Fibroblast of lung (primary cell): ENCODE data around the gene ZNF433. TPM values are rescaled to one million over a fixed set of nuclear protein-coding genes. Genes with fewer than 3 reads are reported as not detected.
A peak's percentile ranks its signal among the peaks of the same experiment; 100 is the strongest.

Source experiments
- DNase-seq, 2 donors: peaks; one replicate each; pipeline versions ENCODE4 v3.0.0 to v3.0.0-alpha.2; 2010; ENCODE audit warnings: low read depth in 2 of 2
- H2AFZ ChIP-seq: 2 replicates; pipeline ENCODE4 v1.5.1; 2012; ENCODE audit warnings: low read length, control low read depth, inconsistent platforms
- H3K27ac ChIP-seq: 2 replicates; pipeline ENCODE4 v1.5.1; 2011; ENCODE audit warnings: low read length, control low read depth; ENCODE audit not compliant: insufficient read depth
- H3K27me3 ChIP-seq: 2 replicates; pipeline ENCODE4 v1.5.1; 2011; ENCODE audit warnings: mild to moderate bottlenecking, low read length; ENCODE audit not compliant: control insufficient read depth, insufficient read depth
- H3K36me3 ChIP-seq: 2 replicates; pipeline ENCODE4 v1.5.1; 2011; ENCODE audit warnings: low read length; ENCODE audit not compliant: control insufficient read depth, insufficient read depth
- H3K4me1 ChIP-seq: 2 replicates; pipeline ENCODE4 v1.5.1; 2011; ENCODE audit warnings: low read length; ENCODE audit not compliant: control insufficient read depth, insufficient read depth; ENCODE audit errors: extremely low read depth
- H3K4me2 ChIP-seq: 2 replicates; pipeline ENCODE4 v1.5.1; 2011; ENCODE audit warnings: low read length, control low read depth; ENCODE audit not compliant: insufficient read depth; ENCODE audit errors: extremely low read depth
- H3K4me3 ChIP-seq, 4 experiments: fragments of 200-600 bp in 1 of 4; sonication (generic) in 1 of 4; replicated peaks in 1 of 4; 2 replicates each; pipeline ENCODE4 v1.5.1; 2011 to 2016; ENCODE audit warnings: low read length in 4 of 4, low read depth in 3 of 4, mild to moderate bottlenecking in 3 of 4, control low read depth in 2 of 4, inconsistent platforms in 1 of 4, mixed read lengths in 1 of 4; ENCODE audit not compliant: insufficient read depth in 1 of 4; ENCODE audit errors: control extremely low read depth in 1 of 4
- H3K79me2 ChIP-seq: 2 replicates; pipeline ENCODE4 v1.5.1; 2012; ENCODE audit warnings: mild to moderate bottlenecking, low read length, inconsistent platforms; ENCODE audit not compliant: control insufficient read depth, insufficient read depth
- H3K9ac ChIP-seq: 2 replicates; pipeline ENCODE4 v1.5.1; 2011; ENCODE audit warnings: mild to moderate bottlenecking, low read length, control low read depth; ENCODE audit not compliant: insufficient read depth
- H3K9me3 ChIP-seq: 2 replicates; pipeline ENCODE4 v1.5.1; 2012; ENCODE audit warnings: low read depth, low read length; ENCODE audit not compliant: control insufficient read depth, insufficient read depth
- H4K20me1 ChIP-seq: 2 replicates; pipeline ENCODE4 v1.5.1; 2011; ENCODE audit warnings: low read length; ENCODE audit not compliant: control insufficient read depth, insufficient read depth; ENCODE audit errors: extremely low read depth
- CTCF ChIP-seq, 2 donors: IDR thresholded peaks in 1 of 2; conservative IDR thresholded peaks in 1 of 2; 1 replicate in 1 of 2; 2 replicates in 1 of 2; pipeline ENCODE4 v1.5.1; 2011 to 2012; ENCODE audit warnings: low read length in 2 of 2, control low read depth in 1 of 2, inconsistent platforms in 1 of 2, low read depth in 1 of 2, mild to moderate bottlenecking in 1 of 2
- EZH2 ChIP-seq: IDR thresholded peaks from 2 replicates; pipeline ENCODE4 v1.5.1; 2012; ENCODE audit warnings: low read length, control low read depth, mild to moderate bottlenecking; ENCODE audit errors: missing control alignments
- polyA plus RNA-seq, 2 donors: library from polyadenylated mRNA; depleted of rRNA in 1 of 2; stranded (reverse) in 1 of 2; unstranded in 1 of 2; fragments of >200 nt; gene quantifications; 2 replicates each; pipeline ENCODE4 v1.2.1, GENCODE V29; 2011 to 2012; ENCODE audit warnings: missing spikeins in 1 of 2
- total RNA-seq: library from RNA; depleted of rRNA; stranded (reverse); fragments of >200 nt; gene quantifications from 2 replicates; pipeline ENCODE4 v1.2.1, GENCODE V29; 2014

The ZNF433 gene
- total and polyA plus RNA-seq, 2 donors (not counting 1 experiment from before 2014, with no cell fraction given), result 2.9 to 8.9 TPM

- TF ChIP-seq CTCF (conservative IDR thresholded peaks at IDR 0.05 in 1 of 2, IDR thresholded peaks at IDR 0.05 in 1 of 2; ENCODE audit: low read depth in 1 of 2, low read length in 2 of 2), result no peak
- TF ChIP-seq EZH2, result no peak
- H2AFZ ChIP-seq, result no peak overlapping the region
- H3K36me3 ChIP-seq, result peaks cover 5% of the 10 kb centered on the region
- H3K4me3 ChIP-seq, result no peak overlapping the region
- no peaks in the 10 kb centered on the region for H3K4me1 ChIP-seq
- H3K9me3 ChIP-seq, result peaks cover 17% of the 10 kb centered on the region
- H3K9ac ChIP-seq, result no peak overlapping the region
- H3K79me2 ChIP-seq, result no peaks in the 10 kb centered on the region
- H4K20me1 ChIP-seq, result no peaks in the 10 kb centered on the region
- no peak overlapping the region for H3K4me2 ChIP-seq
- peak in 1 of 2 donors; percentile 31 for DNase-seq
- no peaks in the 10 kb centered on the region for H3K27me3 ChIP-seq
- H3K27ac ChIP-seq, result no peak overlapping the region
Measured at GRCh38 chr19:12075538-12076139, 40.2 kb upstream of the ZNF433 start.

- no peaks in the 10 kb centered on the region for H4K20me1 ChIP-seq
- peak within 1 kb of the TSS; percentile 87 for H3K9ac ChIP-seq
- H2AFZ ChIP-seq, result peak within 1 kb of the TSS; percentile 93
- H3K27me3 ChIP-seq, result no peaks in the 10 kb centered on the region
- no peaks in the 10 kb centered on the region for H3K4me1 ChIP-seq
- H3K36me3 ChIP-seq, result no peaks in the 10 kb centered on the region
- peak within 1 kb of the TSS; percentile 97 for H3K4me2 ChIP-seq
- peak within 1 kb of the TSS; percentile 90 for H3K27ac ChIP-seq
- no peaks in the 10 kb centered on the region for H3K9me3 ChIP-seq
- H3K79me2 ChIP-seq, result peaks cover 6% of the 10 kb centered on the region
- peak; percentile 85 to 91 for DNase-seq
- no peak for TF ChIP-seq CTCF (conservative IDR thresholded peaks at IDR 0.05 in 1 of 2, IDR thresholded peaks at IDR 0.05 in 1 of 2; ENCODE audit: low read depth in 1 of 2, low read length in 2 of 2)
- no peak for TF ChIP-seq EZH2
- H3K4me3 ChIP-seq, result peak within 1 kb of the TSS; percentile 81 to 93 (median 90)
Measured at GRCh38 chr19:12064590-12065538, 29.4 kb upstream of the ZNF433 start, which contains the start of gene ZNF844. ZNF844 (plus strand) TSS chr19:12064731; CDS start chr19:12064874, 143 bp downstream.

GRCh38 chr19:12055784-12056183, 20.3 kb upstream of the ZNF433 start:
- Histone ChIP-seq H3K4me3 (no peak overlapping the region), H3K27me3 (no peaks in the 10 kb centered on the region), H3K4me2 (no peak overlapping the region), H4K20me1 (no peaks in the 10 kb centered on the region), H3K79me2 (no peaks in the 10 kb centered on the region), H3K27ac (no peak overlapping the region), H3K9me3 (no peaks in the 10 kb centered on the region), H3K4me1 (no peaks in the 10 kb centered on the region), H2AFZ (no peak overlapping the region), H3K36me3 (no peaks in the 10 kb centered on the region), H3K9ac (no peak overlapping the region)
- TF ChIP-seq CTCF (conservative IDR thresholded peaks at IDR 0.05 in 1 of 2, IDR thresholded peaks at IDR 0.05 in 1 of 2; ENCODE audit: low read depth in 1 of 2, low read length in 2 of 2), result no peak
- no peak for TF ChIP-seq EZH2
- no peak for DNase-seq
